Effector CD4-positive, alpha-beta T cell (primary cell): ENCODE measurements around the gene FAM13B.
"Not testable (repeated sequence)": the region's sequence is repeated elsewhere in the genome, so short reads cannot be mapped to it uniquely, and the experiment has no call there.

ENCODE experiments used
- DNase-seq: peaks from one replicate; pipeline ENCODE4 v3.0.0-alpha.2; 2020

Gene FAM13B

GRCh38 chr5:138033907-138034306 lies 1.0 kb upstream of the FAM13B start:
- DNase-seq, result no peak

GRCh38 chr5:138033386-138033808 lies 518 bp upstream of the FAM13B start:
- DNase-seq, result no peak

- DNase-seq, result peak; percentile 40
These were observed 779 bp downstream of the FAM13B start for GRCh38 chr5:138032028-138032571.

GRCh38 chr5:138029944-138030343 lies 2.9 kb downstream of the FAM13B start:
- DNase-seq, result no peak

GRCh38 chr5:138029501-138029900 lies 3.4 kb downstream of the FAM13B start:
- no peak for DNase-seq

- DNase-seq, result no peak
These were observed 3.9 kb downstream of the FAM13B start for GRCh38 chr5:138028971-138029365.

- not testable (repeated sequence) for DNase-seq
These were observed 4.5 kb downstream of the FAM13B start for GRCh38 chr5:138028262-138028970.

GRCh38 chr5:138026793-138027192 lies 6.1 kb downstream of the FAM13B start:
- DNase-seq, result not testable (repeated sequence)

- no peak for DNase-seq
These were observed 7.6 kb downstream of the FAM13B start for GRCh38 chr5:138025285-138025684.

- no peak for DNase-seq
These were observed 8.8 kb downstream of the FAM13B start for GRCh38 chr5:138024117-138024516.

- DNase-seq, result no peak
These were observed 10.0 kb downstream of the FAM13B start for GRCh38 chr5:138022912-138023311.

- no peak for DNase-seq
These were observed 11.1 kb downstream of the FAM13B start for GRCh38 chr5:138021771-138022170.

GRCh38 chr5:138018849-138019248 lies 14.0 kb downstream of the FAM13B start:
- no peak for DNase-seq

- DNase-seq, result no peak
These were observed 17.0 kb downstream of the FAM13B start for GRCh38 chr5:138015916-138016315.

GRCh38 chr5:138011991-138012390 lies 20.9 kb downstream of the FAM13B start:
- DNase-seq, result no peak

GRCh38 chr5:138000102-138000723 lies 32.7 kb downstream of the FAM13B start:
- DNase-seq, result no peak

- DNase-seq, result no peak
These were observed 35.1 kb downstream of the FAM13B start for GRCh38 chr5:137997726-137998213.

- no peak for DNase-seq
These were observed 37.1 kb downstream of the FAM13B start for GRCh38 chr5:137995749-137996128.

GRCh38 chr5:137995077-137995748 lies 37.7 kb downstream of the FAM13B start:
- no peak for DNase-seq

- DNase-seq, result no peak
These were observed 38.3 kb downstream of the FAM13B start for GRCh38 chr5:137994556-137994955.

- no peak for DNase-seq
These were observed 43.5 kb downstream of the FAM13B start for GRCh38 chr5:137989419-137989818.

GRCh38 chr5:137975208-137975607 lies 57.7 kb downstream of the FAM13B start:
- no peak for DNase-seq

GRCh38 chr5:137970384-137970783 lies 62.5 kb downstream of the FAM13B start:
- DNase-seq, result not testable (repeated sequence)

- DNase-seq, result no peak
These were observed 72.1 kb downstream of the FAM13B start for GRCh38 chr5:137960819-137961218.
